ENCODE data around the gene FLYWCH2.

Gene FLYWCH2, protein sequence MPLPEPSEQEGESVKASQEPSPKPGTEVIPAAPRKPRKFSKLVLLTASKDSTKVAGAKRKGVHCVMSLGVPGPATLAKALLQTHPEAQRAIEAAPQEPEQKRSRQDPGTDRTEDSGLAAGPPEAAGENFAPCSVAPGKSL

DNA sequence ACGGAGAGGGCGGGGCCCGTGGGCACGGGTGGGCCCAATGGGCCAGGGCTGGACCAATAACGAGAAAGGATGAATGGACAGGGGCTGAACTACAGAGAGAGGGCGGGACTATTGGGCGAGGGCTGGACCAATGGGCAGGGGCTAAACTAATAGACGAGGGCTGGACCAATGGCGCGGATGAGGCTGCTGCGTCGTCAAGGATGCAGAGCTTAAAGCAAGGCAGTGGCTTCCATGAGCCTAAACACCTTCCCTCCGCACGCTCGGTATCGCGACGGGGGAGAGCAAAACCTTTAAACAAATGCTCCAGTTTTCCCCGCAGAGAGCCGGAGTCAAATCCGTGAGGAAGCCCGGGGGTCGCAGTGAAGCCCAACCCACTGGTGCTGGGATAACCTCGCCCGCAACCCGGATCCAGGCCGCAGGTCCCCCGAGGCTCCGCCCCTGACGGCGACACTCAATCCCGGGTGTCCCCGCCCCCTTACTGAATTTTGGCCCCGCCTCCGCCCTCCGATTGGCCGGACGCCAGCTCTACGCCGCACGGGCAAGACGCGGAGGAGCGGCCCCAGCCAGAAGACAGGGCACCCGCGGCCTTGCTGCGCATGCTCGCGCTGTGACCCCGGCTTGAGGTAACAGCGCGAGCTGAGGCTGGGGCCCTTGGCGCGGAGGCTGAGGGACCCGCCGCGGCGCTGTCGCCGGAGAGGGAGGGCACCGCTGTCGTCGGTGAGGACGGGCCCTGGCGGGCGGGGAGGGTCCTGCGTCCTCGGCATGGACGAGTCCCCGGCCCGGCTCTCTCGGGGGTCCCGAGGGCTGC, at the start of gene FLYWCH2:
Gene FLYWCH2 (plus strand): TSS at position 566 of the 808 bp plus-strand sequence. CDS start 13,235 bp downstream, outside the sequence.
- peak within 1 kb of the TSS; percentile 85 for H3K4me3 Mint-ChIP-seq
- H3K9me3 Mint-ChIP-seq, result no peaks in the 10 kb centered on the region
- H3K27ac Mint-ChIP-seq, result peak within 1 kb of the TSS; percentile 92
- peaks cover 8% of the 10 kb centered on the region for H3K4me1 Mint-ChIP-seq
- peaks cover 11% of the 10 kb centered on the region for H3K36me3 Mint-ChIP-seq
- ATAC-seq (peak; percentile 95), DNase-seq (ENCODE audit: low spot score in 2 of 2) (peak; percentile 100)

DNA sequence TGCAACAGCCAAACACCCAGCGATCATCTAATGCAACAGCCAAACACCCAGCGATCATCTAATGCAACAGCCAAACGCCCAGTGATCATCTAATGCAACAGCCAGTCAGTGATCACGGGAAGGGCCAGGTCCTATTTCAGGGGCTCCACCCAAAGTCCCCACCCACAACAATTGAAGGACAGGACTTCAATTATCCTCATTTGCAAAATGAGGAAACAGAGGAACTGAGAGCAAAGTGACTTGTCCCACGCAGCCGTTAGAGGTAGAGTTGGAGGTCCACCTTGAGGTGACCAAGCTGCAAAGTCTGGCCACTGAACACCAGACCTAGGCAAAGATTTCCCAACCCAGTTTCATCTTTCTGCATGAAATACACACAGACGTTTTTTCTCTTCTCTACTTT, 49.2 kb upstream of the FLYWCH2 start:
- H3K4me3 Mint-ChIP-seq, result no peak overlapping the region

DNA sequence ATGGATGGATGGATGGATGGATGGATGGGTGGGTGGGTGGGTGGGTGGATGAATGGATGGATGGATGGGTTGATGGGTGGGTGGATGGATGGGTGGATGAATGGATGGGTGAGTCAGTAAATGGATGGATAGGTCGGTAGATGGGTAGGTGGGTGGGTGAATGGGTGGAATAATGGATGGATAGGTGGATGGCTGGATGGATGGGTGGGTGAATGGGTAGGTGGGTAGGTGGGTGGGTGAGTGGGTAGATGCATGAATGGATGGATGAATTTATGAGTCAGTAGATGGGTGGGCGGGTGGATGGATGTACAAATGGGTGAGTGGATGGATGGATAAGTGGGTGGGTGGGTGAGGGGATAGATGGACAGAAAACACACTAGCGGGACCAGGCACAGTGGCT, 48.0 kb upstream of the FLYWCH2 start:
- no peak for DNase-seq (ENCODE audit: low spot score in 2 of 2)
- H3K27ac Mint-ChIP-seq, result no peak overlapping the region
- no peak for ATAC-seq
- no peak overlapping the region for H3K4me3 Mint-ChIP-seq
- H3K9me3 Mint-ChIP-seq, result no peaks in the 10 kb centered on the region
- H3K4me1 Mint-ChIP-seq, result peaks cover 32% of the 10 kb centered on the region
- no peaks in the 10 kb centered on the region for H3K36me3 Mint-ChIP-seq

More for the DNA sequence above, 49.2 kb upstream of the FLYWCH2 start:
- no peak for DNase-seq (ENCODE audit: low spot score in 2 of 2)
- no peak for ATAC-seq
- no peaks in the 10 kb centered on the region for H3K36me3 Mint-ChIP-seq
- peaks cover 20% of the 10 kb centered on the region for H3K4me1 Mint-ChIP-seq
- H3K27ac Mint-ChIP-seq, result no peak overlapping the region
- no peaks in the 10 kb centered on the region for H3K9me3 Mint-ChIP-seq

DNA sequence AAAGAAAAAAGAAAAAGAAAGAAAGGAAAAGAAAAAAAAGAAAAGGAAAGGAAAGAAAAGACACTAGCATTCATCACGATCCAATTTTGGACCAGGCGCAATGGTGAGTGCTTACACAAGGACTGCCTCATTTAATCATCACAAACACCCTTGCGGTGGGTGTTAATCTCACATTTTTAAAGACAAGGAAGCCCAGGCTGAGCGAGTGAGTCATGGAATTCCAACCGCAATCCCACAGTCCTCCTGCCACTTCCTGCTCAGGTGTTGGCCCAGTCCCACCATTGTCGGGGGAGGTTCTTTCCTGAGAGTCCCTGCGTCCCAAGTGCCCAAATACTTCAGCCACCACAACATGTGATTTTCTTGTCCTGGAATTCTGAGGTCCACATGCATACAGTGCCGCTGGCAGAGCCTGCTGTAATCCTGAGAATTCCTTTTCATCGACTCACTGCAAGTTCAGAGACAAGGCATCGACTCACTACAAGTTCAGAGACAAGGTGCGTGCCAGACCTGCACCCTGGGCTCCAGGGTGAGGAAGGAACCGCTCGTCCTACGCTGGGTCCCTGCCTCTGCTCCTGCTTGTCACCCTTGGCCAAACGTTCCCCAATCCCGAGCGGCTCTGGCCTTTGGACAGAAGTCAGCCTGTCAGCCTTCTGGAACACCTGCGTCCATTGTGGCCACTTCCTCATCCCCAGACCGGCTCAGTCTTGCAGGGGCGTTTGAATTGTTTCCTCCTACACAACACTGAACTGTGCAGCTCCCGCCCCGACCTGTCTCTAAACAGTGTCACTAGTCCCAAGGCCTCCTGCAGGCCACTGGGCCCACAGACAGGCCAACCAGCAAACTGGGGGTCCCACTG, 47.1 kb upstream of the FLYWCH2 start:
- peaks cover 41% of the 10 kb centered on the region for H3K4me1 Mint-ChIP-seq
- ATAC-seq (no peak), DNase-seq (ENCODE audit: low spot score in 2 of 2) (no peak)
- H3K36me3 Mint-ChIP-seq, result no peaks in the 10 kb centered on the region
- no peaks in the 10 kb centered on the region for H3K9me3 Mint-ChIP-seq
- H3K4me3 Mint-ChIP-seq, result no peak overlapping the region
- H3K27ac Mint-ChIP-seq, result no peak overlapping the region

DNA sequence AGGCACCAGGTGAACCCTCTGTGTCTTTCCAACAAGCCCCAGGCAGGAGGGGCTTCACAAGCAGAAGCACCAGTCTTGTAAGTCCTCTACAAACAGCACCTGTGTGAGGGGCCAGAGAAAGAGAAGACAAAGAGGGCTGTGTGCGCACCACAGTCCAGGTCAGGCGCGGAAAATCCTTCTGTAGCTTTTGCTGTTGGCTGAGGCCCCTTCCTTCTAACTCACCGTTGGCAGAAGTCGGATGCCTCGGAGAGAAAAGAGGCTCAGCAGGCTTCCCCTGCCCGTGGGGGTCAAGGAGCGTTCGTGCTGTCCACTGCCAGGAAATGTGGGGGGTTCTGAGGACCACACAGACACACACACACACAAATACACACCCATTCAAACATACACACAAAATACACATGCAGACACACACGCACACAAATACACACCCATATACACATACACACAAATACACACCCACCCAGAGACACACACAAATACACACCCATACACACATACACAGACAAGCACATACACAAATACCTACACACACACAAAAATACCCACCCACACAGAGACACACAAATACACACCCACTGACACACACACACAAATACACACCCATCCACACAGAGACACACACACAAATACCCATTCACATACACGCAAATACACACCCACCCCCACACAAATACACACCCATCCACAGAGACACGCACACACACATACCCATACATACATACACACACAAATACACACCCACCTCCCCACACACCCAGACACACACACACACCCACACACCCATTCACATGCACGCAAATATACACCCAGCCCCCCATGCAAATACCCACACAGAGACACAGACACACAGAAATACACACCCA, 46.1 kb upstream of the FLYWCH2 start:
- ATAC-seq, result no peak
- no peak overlapping the region for H3K4me3 Mint-ChIP-seq

DNA sequence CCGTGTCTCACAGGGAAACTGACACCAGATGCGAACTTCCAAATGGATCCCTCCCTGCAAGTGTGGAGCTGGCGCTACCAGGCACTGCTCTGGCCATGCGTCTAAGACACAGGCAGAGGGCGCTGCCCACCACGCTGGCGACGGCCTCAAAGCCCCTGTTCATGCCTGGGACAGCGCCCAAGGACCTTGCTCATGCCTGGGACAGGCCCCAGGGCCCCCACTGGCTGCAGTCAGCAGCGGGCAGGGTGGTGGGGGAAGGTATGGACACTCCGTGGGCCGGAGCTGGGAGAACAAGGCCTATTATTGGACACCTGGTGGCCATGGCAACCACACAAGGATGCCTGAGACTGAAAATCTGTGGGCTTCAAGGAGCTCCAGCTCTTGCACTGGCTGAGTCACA, 44.1 kb upstream of the FLYWCH2 start:
- ATAC-seq (peak; percentile 76), DNase-seq (ENCODE audit: low spot score in 2 of 2) (peak; percentile 49 to 72)
- H3K4me1 Mint-ChIP-seq, result peaks cover 62% of the 10 kb centered on the region
- H3K36me3 Mint-ChIP-seq, result peaks cover 8% of the 10 kb centered on the region
- no peak overlapping the region for H3K4me3 Mint-ChIP-seq
- no peaks in the 10 kb centered on the region for H3K9me3 Mint-ChIP-seq
- peak overlapping the region; percentile 17 for H3K27ac Mint-ChIP-seq

More for the DNA sequence above, 46.1 kb upstream of the FLYWCH2 start:
- no peaks in the 10 kb centered on the region for H3K36me3 Mint-ChIP-seq
- H3K9me3 Mint-ChIP-seq, result no peaks in the 10 kb centered on the region
- no peak for DNase-seq (ENCODE audit: low spot score in 2 of 2)
- H3K27ac Mint-ChIP-seq, result peak overlapping the region; percentile 17
- H3K4me1 Mint-ChIP-seq, result peaks cover 50% of the 10 kb centered on the region

DNA sequence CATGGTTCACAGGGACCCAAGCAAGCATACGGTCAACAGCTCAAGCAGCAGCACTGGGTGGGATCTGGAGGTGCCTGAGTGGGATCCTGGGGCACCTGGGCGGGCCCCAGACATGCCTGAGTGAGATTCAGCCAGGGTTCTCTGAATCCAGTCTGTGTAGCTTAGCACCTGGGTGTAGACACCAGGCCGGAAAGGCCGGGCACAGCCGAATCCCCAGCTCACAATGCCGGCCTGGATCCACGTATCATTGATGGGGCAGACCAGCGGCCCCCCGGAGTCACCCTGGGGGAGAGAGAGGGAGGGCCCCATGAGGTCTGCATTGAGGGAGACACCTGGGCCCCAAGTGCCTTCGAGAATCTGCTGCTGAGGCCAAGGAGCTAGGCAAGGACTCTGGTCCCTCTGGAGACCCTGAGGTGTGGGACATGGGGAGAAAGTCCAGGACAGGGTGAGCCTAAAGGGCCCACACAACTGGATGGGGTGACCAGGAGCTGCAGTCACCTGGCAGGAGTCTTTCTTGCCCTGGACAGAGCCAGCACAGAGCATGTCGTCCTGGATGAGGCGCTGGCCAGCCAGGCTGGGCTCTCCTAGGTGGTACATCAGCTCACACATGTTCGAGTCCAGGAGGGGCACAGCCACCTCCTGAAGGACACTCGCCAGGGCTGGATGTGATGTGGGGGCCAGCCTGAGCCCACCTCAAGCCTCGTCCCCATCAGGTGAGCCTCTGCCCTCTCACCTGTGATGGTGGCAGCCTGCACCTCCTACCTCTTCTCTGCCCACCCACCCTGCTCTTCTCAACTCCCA, 43.2 kb upstream of the FLYWCH2 start:
- DNase-seq (ENCODE audit: low spot score in 2 of 2) (no peak), ATAC-seq (no peak)
- H3K36me3 Mint-ChIP-seq, result peaks cover 8% of the 10 kb centered on the region
- H3K4me3 Mint-ChIP-seq, result peak overlapping the region; percentile 79
- H3K9me3 Mint-ChIP-seq, result no peaks in the 10 kb centered on the region
- H3K4me1 Mint-ChIP-seq, result peaks cover 65% of the 10 kb centered on the region
- H3K27ac Mint-ChIP-seq, result peak overlapping the region; percentile 93

DNA sequence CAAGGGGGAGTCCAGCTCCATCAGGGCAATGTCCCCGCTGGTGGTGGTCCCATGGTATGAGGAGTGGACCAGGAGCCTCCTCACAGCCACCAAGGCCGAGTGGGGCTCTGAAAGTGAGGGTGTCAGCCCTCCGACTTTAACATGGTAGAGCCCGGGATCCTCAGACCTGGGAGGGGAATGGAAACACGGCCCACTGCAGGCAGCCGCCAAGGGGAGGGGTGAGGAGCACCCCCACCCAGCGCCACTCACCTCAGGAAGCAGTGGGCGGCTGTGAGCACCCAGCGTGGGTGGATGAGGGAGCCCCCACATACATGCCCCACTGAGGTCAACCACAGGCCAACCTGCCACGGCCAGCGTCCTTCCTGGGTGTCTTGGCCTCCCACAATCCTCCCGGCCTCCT, 42.1 kb upstream of the FLYWCH2 start:
- no peak for DNase-seq (ENCODE audit: low spot score in 2 of 2)
- no peaks in the 10 kb centered on the region for H3K9me3 Mint-ChIP-seq
- peaks cover 8% of the 10 kb centered on the region for H3K36me3 Mint-ChIP-seq
- H3K27ac Mint-ChIP-seq, result peak overlapping the region; percentile 93
- peaks cover 75% of the 10 kb centered on the region for H3K4me1 Mint-ChIP-seq
- H3K4me3 Mint-ChIP-seq, result peak overlapping the region; percentile 79
- ATAC-seq, result no peak

DNA sequence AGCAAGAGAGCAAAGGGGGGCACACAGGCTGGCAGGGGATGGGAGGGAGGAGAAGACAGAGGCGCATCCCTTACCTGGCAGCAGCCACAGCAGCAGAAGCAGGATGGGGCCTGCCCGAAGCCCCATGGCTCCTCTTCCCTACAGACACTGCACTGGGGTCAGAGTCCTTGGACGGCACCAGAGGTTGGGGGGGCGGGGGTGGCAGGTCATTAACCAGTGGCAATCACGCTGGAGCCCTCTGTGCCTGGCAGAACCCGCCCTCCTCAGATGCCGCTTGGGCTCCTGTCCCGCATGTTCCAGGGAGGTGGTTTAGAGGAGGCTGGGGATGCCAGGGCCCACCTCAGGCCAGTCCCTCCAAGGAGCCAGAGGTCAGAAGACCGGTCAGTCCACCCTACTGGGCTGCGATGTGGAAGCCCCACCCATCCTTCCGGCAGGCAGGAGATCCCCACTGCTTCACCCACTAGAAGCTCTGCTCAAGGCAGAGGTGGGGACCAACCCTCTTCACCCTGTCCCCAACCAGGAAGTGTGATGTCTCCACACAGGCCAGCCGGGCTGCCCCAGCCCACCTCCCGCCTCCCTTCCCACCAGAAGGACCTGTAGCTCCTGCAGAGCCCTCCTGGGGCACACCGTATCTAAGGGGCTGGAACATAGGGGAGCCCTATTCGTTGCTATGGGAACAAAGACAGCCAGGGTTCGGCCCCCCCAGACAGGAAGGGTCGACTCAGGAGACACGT, 41.2 kb upstream of the FLYWCH2 start:
- peak overlapping the region; percentile 93 for H3K27ac Mint-ChIP-seq
- DNase-seq (ENCODE audit: low spot score in 2 of 2) (peak in 1 of 2 donors; percentile 59), ATAC-seq (peak; percentile 42)
- H3K36me3 Mint-ChIP-seq, result peaks cover 8% of the 10 kb centered on the region
- H3K4me3 Mint-ChIP-seq, result peak overlapping the region; percentile 79
- H3K4me1 Mint-ChIP-seq, result peaks cover 83% of the 10 kb centered on the region
- H3K9me3 Mint-ChIP-seq, result no peaks in the 10 kb centered on the region

DNA sequence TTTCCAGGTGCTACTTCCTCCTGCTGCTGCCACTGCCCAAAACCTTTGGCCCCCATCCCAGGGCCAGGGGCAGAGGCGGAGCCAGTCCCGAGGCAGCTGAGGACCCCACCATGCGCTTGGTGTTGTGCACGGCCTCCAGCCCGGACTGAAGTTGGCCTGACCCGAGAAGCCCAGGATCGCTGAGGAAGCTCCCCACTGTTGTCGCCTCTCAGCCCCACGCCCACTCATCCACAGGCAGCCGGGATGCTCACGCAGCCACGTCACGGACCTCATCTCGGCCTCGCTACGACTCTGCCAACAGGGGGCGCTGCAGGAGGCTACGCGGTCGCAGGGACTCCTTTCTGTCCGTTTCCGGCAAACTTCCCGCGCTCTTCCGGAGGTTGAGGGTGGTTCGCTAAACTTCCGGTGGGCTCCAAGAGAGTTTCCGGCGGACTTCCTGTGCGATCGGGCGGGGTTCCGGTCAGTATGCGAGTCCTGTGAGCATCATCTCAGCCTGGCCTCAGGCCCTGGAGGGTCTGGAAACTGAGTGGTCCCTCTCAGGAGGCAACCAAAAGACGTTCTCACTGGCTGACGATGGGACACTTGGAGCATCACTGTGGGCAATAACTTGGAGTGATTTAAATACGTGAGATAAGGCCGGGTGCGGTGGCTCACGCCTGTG, 40.5 kb upstream of the FLYWCH2 start:
- Mint-ChIP-seq H3K9me3 (no peaks in the 10 kb centered on the region), H3K36me3 (peaks cover 8% of the 10 kb centered on the region), H3K4me1 (peaks cover 83% of the 10 kb centered on the region), H3K27ac (peak overlapping the region; percentile 93), H3K4me3 (peak overlapping the region; percentile 79)
- ATAC-seq (peak; percentile 60), DNase-seq (ENCODE audit: low spot score in 2 of 2) (peak; percentile 77 to 91)

DNA sequence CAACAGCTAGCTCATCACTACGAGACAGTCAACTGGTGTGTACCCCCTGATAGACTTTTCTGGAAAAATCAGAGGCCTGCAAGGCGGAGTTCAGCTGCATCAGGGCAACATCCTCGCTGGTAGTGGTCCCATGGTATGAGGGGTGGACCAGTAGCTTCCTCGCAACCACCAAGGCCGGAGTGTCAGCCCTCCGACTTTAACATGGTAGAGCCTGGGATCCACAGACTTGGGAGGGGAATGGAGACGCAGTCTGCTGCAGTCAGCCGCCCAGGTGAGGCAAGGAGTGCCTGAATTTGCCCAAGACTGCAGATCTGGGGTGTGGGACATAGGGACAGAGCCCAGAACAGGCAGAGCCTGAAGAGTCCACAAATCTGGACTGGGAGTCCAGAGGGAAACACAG, 39.5 kb upstream of the FLYWCH2 start:
- no peak for DNase-seq (ENCODE audit: low spot score in 2 of 2)
- H3K9me3 Mint-ChIP-seq, result no peaks in the 10 kb centered on the region
- H3K4me3 Mint-ChIP-seq, result no peak overlapping the region
- H3K4me1 Mint-ChIP-seq, result peaks cover 73% of the 10 kb centered on the region
- no peak overlapping the region for H3K27ac Mint-ChIP-seq
- H3K36me3 Mint-ChIP-seq, result peaks cover 8% of the 10 kb centered on the region
- no peak for ATAC-seq

DNA sequence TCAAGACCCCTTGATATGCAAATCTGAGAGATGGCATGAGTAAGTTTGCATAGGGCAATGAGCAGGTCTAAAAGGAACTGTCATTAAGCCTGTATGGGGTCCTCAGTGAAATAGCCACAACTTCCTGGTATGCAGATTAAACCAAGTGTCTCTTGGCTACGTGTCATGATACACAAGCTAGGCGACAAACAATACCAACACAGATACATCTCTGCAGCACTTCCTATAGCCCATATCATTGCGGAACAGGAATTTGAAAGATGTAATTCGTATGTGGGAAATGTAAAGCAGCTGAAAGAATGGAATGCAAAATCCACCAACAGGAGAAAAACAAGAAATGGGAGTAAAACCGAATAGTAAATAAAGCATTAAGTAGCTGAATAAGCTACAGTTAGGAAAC, 37.9 kb upstream of the FLYWCH2 start:
- ATAC-seq (peak; percentile 15), DNase-seq (ENCODE audit: low spot score in 2 of 2) (no peak)
- peaks cover 66% of the 10 kb centered on the region for H3K4me1 Mint-ChIP-seq
- H3K36me3 Mint-ChIP-seq, result peaks cover 8% of the 10 kb centered on the region
- peak overlapping the region; percentile 15 for H3K27ac Mint-ChIP-seq
- no peak overlapping the region for H3K4me3 Mint-ChIP-seq
- H3K9me3 Mint-ChIP-seq, result no peaks in the 10 kb centered on the region

Measured in stimulated activated effector memory CD8-positive, alpha-beta T cell treated with anti-CD3 and anti-CD28 coated beads, Interleukin-12 subunit alpha, Interleukin-12 subunit beta, amount 100 ng/mL, for 72 hours (primary cell).